H1 (cell line): ENCODE measurements around the gene SEC16A. TPM values are rescaled to one million over a fixed set of nuclear protein-coding genes. Genes with fewer than 3 reads are reported as not detected.

Experiments
- CTCF ChIA-PET: fragments of 300-600 bp; sonication (Branson Sonifier 250); formaldehyde crosslinking; loops from one replicate; lab custom pipeline; 2021; ENCODE audit not compliant: partially characterized antibody; lab: Charles Lee
- POLR2A ChIA-PET: fragments of 300-600 bp; sonication (Branson Sonifier 250); formaldehyde crosslinking; loops from one replicate; lab custom pipeline; 2021; ENCODE audit warnings: inconsistent platforms; ENCODE audit not compliant: partially characterized antibody; lab: Charles Lee
- DNase-seq, 2 experiments: peaks; one replicate each; pipeline versions ENCODE4 v3.0.0 to v3.0.0-alpha.2; 2010 to 2022; ENCODE audit warnings: low spot score in 2 of 2, low read depth in 1 of 2, mixed read lengths in 1 of 2
- FAIRE-seq: peaks from 2 replicates; lab custom pipeline; 2011; peaks lifted over from hg19 to GRCh38; lab: Jason Lieb, UNC
- H2AFZ ChIP-seq: 2 replicates; pipeline ENCODE4 v1.8.1; 2012; ENCODE audit warnings: low read length, inconsistent platforms
- H2AK5ac ChIP-seq: 2 replicates; pipeline ENCODE4 v1.6.1; 2013; ENCODE audit warnings: low read depth, low read length
- H2BK120ac ChIP-seq: replicated peaks from 2 replicates; pipeline ENCODE3; 2013; ENCODE audit warnings: low read depth, low read length, inconsistent platforms
- H2BK12ac ChIP-seq: 2 replicates; pipeline ENCODE4 v1.6.1; 2013; ENCODE audit warnings: low read depth, low read length
- H2BK15ac ChIP-seq: 2 replicates; pipeline ENCODE4 v1.6.1; 2013; ENCODE audit warnings: low read length
- H2BK20ac ChIP-seq: 2 replicates; pipeline ENCODE4 v1.6.1; 2013; ENCODE audit warnings: low read length
- H2BK5ac ChIP-seq: 2 replicates; pipeline ENCODE4 v1.6.1; 2013; ENCODE audit warnings: low read depth, low read length
- H3K14ac ChIP-seq: 2 replicates; pipeline ENCODE4 v1.6.1; 2013; ENCODE audit warnings: inconsistent platforms; ENCODE audit not compliant: insufficient read length
- H3K18ac ChIP-seq: 2 replicates; pipeline ENCODE4 v1.6.1; 2013; ENCODE audit warnings: low read length; ENCODE audit errors: extremely low read depth
- H3K23ac ChIP-seq: 2 replicates; pipeline ENCODE4 v1.6.1; 2013; ENCODE audit warnings: inconsistent platforms; ENCODE audit not compliant: insufficient read length
- H3K23me2 ChIP-seq: 2 replicates; pipeline ENCODE4 v1.6.1; 2013; ENCODE audit warnings: low read depth, low read length
- H3K27ac ChIP-seq: 2 replicates; pipeline ENCODE4 v1.6.1; 2011; ENCODE audit warnings: low read depth, low read length, inconsistent platforms
- H3K27me3 ChIP-seq, 4 experiments: replicated peaks in 1 of 4; 1 replicate in 1 of 4; 2 replicates in 3 of 4; pipeline versions ENCODE4 v1.6.1 to v1.8.1; 2011 to 2013; ENCODE audit warnings: low read length in 3 of 4, mild to moderate bottlenecking in 3 of 4, inconsistent platforms in 2 of 4, mixed read lengths in 2 of 4, moderate library complexity in 1 of 4; ENCODE audit not compliant: control insufficient read depth in 3 of 4, insufficient read depth in 3 of 4; ENCODE audit errors: extremely low read depth in 1 of 4
- H3K36me3 ChIP-seq, 4 experiments: 2 replicates each; pipeline versions ENCODE4 v1.6.1 to v1.8.1; 2011 to 2013; ENCODE audit warnings: mild to moderate bottlenecking in 4 of 4, low read length in 3 of 4, moderate library complexity in 2 of 4, control low read depth in 1 of 4, inconsistent platforms in 1 of 4; ENCODE audit not compliant: insufficient read depth in 4 of 4, control insufficient read depth in 2 of 4
- H3K4ac ChIP-seq: replicated peaks from 2 replicates; pipeline ENCODE3; 2013; ENCODE audit warnings: low read length, low read depth, mixed read lengths, inconsistent platforms; ENCODE audit not compliant: insufficient read length
- H3K4me1 ChIP-seq, 4 experiments: replicated peaks in 1 of 4; 1 replicate in 1 of 4; 2 replicates in 3 of 4; pipeline versions ENCODE4 v1.6.1 to v1.8.1; 2011 to 2013; ENCODE audit warnings: low read length in 3 of 4, inconsistent platforms in 2 of 4, mixed read lengths in 1 of 4; ENCODE audit not compliant: insufficient read depth in 4 of 4, control insufficient read depth in 3 of 4
- H3K4me2 ChIP-seq, 2 experiments: 2 replicates each; pipeline versions ENCODE4 v1.6.1 to v1.8.1; 2011 to 2013; ENCODE audit warnings: low read depth in 2 of 2, low read length in 2 of 2, control low read depth in 1 of 2, inconsistent platforms in 1 of 2, mild to moderate bottlenecking in 1 of 2; ENCODE audit not compliant: insufficient read depth in 1 of 2
- H3K4me3 ChIP-seq, 4 experiments: fragments of 200-600, 300-600 bp in 1 of 4; sonication (generic), shearing (Covaris generic), sonication (Bioruptor Twin) in 1 of 4; 2 replicates each; pipeline versions ENCODE4 v1.5.1 to v1.8.1; 2011 to 2016; ENCODE audit warnings: low read length in 4 of 4, low read depth in 3 of 4, control low read depth in 2 of 4, inconsistent platforms in 2 of 4, mild to moderate bottlenecking in 2 of 4, mixed read lengths in 1 of 4, moderate library complexity in 1 of 4; ENCODE audit not compliant: insufficient read depth in 2 of 4; ENCODE audit errors: extremely low read depth in 1 of 4
- H3K56ac ChIP-seq: replicated peaks from 2 replicates; pipeline ENCODE3; 2013; ENCODE audit warnings: low read depth, mild to moderate bottlenecking, mixed read lengths, low read length, inconsistent platforms; ENCODE audit not compliant: insufficient read length
- H3K79me1 ChIP-seq: 2 replicates; pipeline ENCODE4 v1.6.1; 2013; ENCODE audit warnings: low read depth, low read length, control low read depth
- H3K79me2 ChIP-seq, 2 experiments: 2 replicates each; pipeline versions ENCODE4 v1.6.1 to v1.8.1; 2012 to 2013; ENCODE audit warnings: low read length in 2 of 2, mild to moderate bottlenecking in 2 of 2, inconsistent platforms in 1 of 2; ENCODE audit not compliant: insufficient read depth in 2 of 2, control insufficient read depth in 1 of 2
- H3K9ac ChIP-seq, 4 experiments: replicated peaks in 1 of 4; 1 replicate in 1 of 4; 2 replicates in 3 of 4; pipeline versions ENCODE4 v1.6.1 to v1.8.1; 2011 to 2013; ENCODE audit warnings: low read depth in 3 of 4, low read length in 3 of 4, control low read depth in 2 of 4, mild to moderate bottlenecking in 2 of 4, moderate library complexity in 2 of 4, inconsistent platforms in 1 of 4; ENCODE audit errors: extremely low read depth in 1 of 4
- H3K9me3 ChIP-seq, 2 experiments: 2 replicates each; pipeline versions ENCODE4 v1.6.1 to v1.8.1; 2012 to 2013; ENCODE audit warnings: mild to moderate bottlenecking in 2 of 2, moderate library complexity in 2 of 2, control low read depth in 1 of 2, inconsistent platforms in 1 of 2, low read depth in 1 of 2, low read length in 1 of 2, mixed read lengths in 1 of 2; ENCODE audit not compliant: insufficient read depth in 2 of 2
- H4K20me1 ChIP-seq, 2 experiments: replicated peaks in 1 of 2; 2 replicates each; pipeline versions ENCODE3 to v1.8.1; 2011 to 2013; ENCODE audit warnings: inconsistent platforms in 2 of 2, low read length in 2 of 2, mild to moderate bottlenecking in 1 of 2; ENCODE audit not compliant: insufficient read depth in 2 of 2, control insufficient read depth in 1 of 2
- H4K5ac ChIP-seq: 2 replicates; pipeline ENCODE4 v1.6.1; 2013; ENCODE audit warnings: low read length, low read depth, mixed read lengths, inconsistent platforms; ENCODE audit not compliant: insufficient read length
- H4K8ac ChIP-seq: 2 replicates; pipeline ENCODE4 v1.8.0; 2013; ENCODE audit warnings: mild to moderate bottlenecking, moderate library complexity, low read length, inconsistent platforms; ENCODE audit not compliant: insufficient read depth; ENCODE audit errors: extremely low read depth
- H4K91ac ChIP-seq: replicated peaks from 2 replicates; pipeline ENCODE3; 2013; ENCODE audit warnings: low read length, mixed read lengths, inconsistent platforms; ENCODE audit not compliant: insufficient read length
- BCL11A ChIP-seq, 2 experiments: IDR thresholded peaks; one replicate each; pipeline ENCODE4 v1.6.1; 2011; ENCODE audit warnings: low read depth in 2 of 2, low read length in 2 of 2, mild to moderate bottlenecking in 2 of 2
- CTBP2 ChIP-seq: IDR thresholded peaks from 2 replicates; pipeline ENCODE4 v1.7.0; 2011; ENCODE audit warnings: borderline replicate concordance, mild to moderate bottlenecking, moderate library complexity, mixed read lengths, low read length; ENCODE audit not compliant: insufficient read depth, insufficient read length
- E2F6 ChIP-seq: IDR thresholded peaks from 2 replicates; pipeline ENCODE4 v1.6.1; 2012; ENCODE audit warnings: inconsistent platforms
- EGR1 ChIP-seq: IDR thresholded peaks from 2 replicates; pipeline ENCODE4 v1.6.1; 2011; ENCODE audit warnings: low read depth, low read length, borderline replicate concordance
- JUN ChIP-seq: IDR thresholded peaks from 2 replicates; pipeline ENCODE4 v1.6.1; 2011; ENCODE audit warnings: low read depth, mild to moderate bottlenecking, improper control_type of control experiment, low read length
- KDM1A ChIP-seq: fragments of 200-600, 300-600 bp; sonication (generic); IDR thresholded peaks from 2 replicates; pipeline ENCODE4 v1.7.1; 2016; ENCODE audit warnings: mild to moderate bottlenecking, low read length, borderline replicate concordance
- KDM5A ChIP-seq: fragments of 200-600 bp; IDR thresholded peaks from 2 replicates; pipeline ENCODE4 v1.7.1; 2012; ENCODE audit warnings: mild to moderate bottlenecking, low read length, inconsistent platforms, mixed read lengths
- POLR2AphosphoS5 ChIP-seq: IDR thresholded peaks from 2 replicates; pipeline ENCODE4 v1.6.1; 2011; ENCODE audit warnings: low read depth, low read length
- RNF2 ChIP-seq: fragments of 200-900, 300-1000 bp; sonication (generic); IDR thresholded peaks from 2 replicates; pipeline ENCODE4 v1.7.1; 2016; ENCODE audit warnings: borderline replicate concordance, low read depth, mild to moderate bottlenecking, antibody characterized with exemption, low read length; ENCODE audit not compliant: poor library complexity, severe bottlenecking; ENCODE audit errors: missing control alignments
- SIX5 ChIP-seq: IDR thresholded peaks from 2 replicates; pipeline ENCODE4 v1.6.1; 2011; ENCODE audit warnings: mild to moderate bottlenecking, low read depth, low read length
- SP2 ChIP-seq: IDR thresholded peaks from 2 replicates; pipeline ENCODE4 v1.6.1; 2012; ENCODE audit warnings: mild to moderate bottlenecking, low read length, inconsistent platforms
- TBP ChIP-seq: IDR thresholded peaks from 2 replicates; pipeline ENCODE4 v1.6.1; 2011; ENCODE audit warnings: low read depth, low read length, improper control_type of control experiment
- WGBS, 2 experiments: shearing (Covaris generic) in 1 of 2; methylation state at CpG; one replicate each; pipeline versions ENCODE4 v1.1.6 to v1.1.7; 2013 to 2015; ENCODE audit warnings: low lambda C conversion rate in 2 of 2, mixed read lengths in 2 of 2, inconsistent platforms in 1 of 2, low coverage in 1 of 2, missing lambda C conversion rate in 1 of 2; ENCODE audit not compliant: insufficient replicate concordance in 2 of 2, insufficient coverage in 1 of 2, insufficient read length in 1 of 2; ENCODE audit errors: extremely low coverage in 1 of 2, missing lambda C conversion rate in 1 of 2; 5-methylcytosine and 5-hydroxymethylcytosine counted together
- polyA plus RNA-seq, 7 experiments: library from polyadenylated mRNA; depleted of rRNA in 3 of 7; stranded (reverse) in 5 of 7; unstranded in 2 of 7; fragments of >200 nt in 5 of 7; fragments of 200-250 nt in 2 of 7; gene quantifications; 1 replicate in 5 of 7; 2 replicates in 1 of 7; 4 replicates in 1 of 7; pipeline versions ENCODE4 v1.2.1 to v1.2.3, GENCODE V29; 2011 to 2013; ENCODE audit warnings: missing spikeins in 2 of 7, mixed read lengths in 2 of 7
- total RNA-seq: library from RNA; stranded (reverse); fragmentation: NEBNext Ultra II Directional; extraction: Animal tissue kit (Norgen Biotek cat#: 25700); gene quantifications from 2 replicates; pipeline ENCODE4 v1.2.1, GENCODE V29; 2021

SEC16A gene
- total and polyA plus RNA-seq, 2 of the 8 experiments (the other 6 are each of a cell fraction or from before 2014, with no cell fraction given) = 21.6 to 49.0 TPM

DNA sequence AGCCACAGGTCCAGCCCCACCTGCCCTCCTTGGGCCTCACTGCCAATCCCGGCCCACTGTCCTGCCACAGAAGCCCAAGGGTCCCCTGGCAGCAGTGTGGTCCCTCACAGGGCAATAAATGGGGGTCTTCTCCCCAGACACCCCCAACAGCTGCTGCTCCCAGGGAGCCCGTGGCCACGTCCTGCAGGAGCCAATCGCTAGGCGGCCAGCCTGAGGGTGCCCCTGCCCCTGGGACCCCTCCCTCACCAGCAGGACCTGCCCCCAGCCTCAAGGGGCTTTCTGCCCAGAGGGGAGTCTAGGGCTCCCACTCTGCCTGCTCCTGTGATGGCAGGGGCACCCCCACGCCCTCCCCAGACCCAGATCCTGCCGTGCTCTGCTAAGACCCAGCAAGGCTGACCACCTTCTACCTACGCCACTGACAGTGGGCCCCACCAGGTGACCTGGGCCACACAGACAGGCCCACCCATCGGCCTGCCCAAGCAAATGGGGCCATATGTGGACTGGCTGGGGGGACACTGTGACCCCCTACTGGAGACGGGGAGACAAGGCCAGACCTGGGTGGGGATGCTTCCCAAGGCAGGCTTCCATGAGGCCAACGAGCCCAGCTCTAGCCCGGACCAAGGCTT, 46.0 kb upstream of the SEC16A start:
- no peak overlapping the region for H2BK5ac ChIP-seq
- no peak overlapping the region for H2BK20ac ChIP-seq
- peaks cover 12 to 36% of the 10 kb centered on the region in 2 experiments for H4K20me1 ChIP-seq
- H4K8ac ChIP-seq = no peak overlapping the region; the same call in 1 of the 2 replicates
- H3K9me3 ChIP-seq = peaks cover 0 to 6% of the 10 kb centered on the region in 2 experiments; a peak in 2 of 4 replicates
- FAIRE-seq (no peak), DNase-seq (no peak)
- CTCF ChIA-PET = interaction anchor here (0.9 to 6.9 kb wide), 10 partner anchors 11 to 144 kb away, joined by 3 to 53 read pairs (median 6); no protein-coding TSS in a partner anchor
- H3K36me3 ChIP-seq = peaks cover 0 to 2% (median 0%) of the 10 kb centered on the region in 4 experiments; a peak in 1 of 8 replicates
- H3K18ac ChIP-seq = no peak overlapping the region
- H2AK5ac ChIP-seq = no peak overlapping the region
- no peak overlapping the region for H2BK120ac ChIP-seq
- no peaks in the 10 kb centered on the region for H3K23me2 ChIP-seq
- H4K5ac ChIP-seq = no peak overlapping the region
- H3K9ac ChIP-seq = no peak overlapping the region
- peaks cover 17% of the 10 kb centered on the region for H3K79me1 ChIP-seq
- no peak overlapping the region for H2BK15ac ChIP-seq
- no peak overlapping the region for H3K4me2 ChIP-seq
- H3K27ac ChIP-seq = 0 out of 2 replicates have a peak overlapping the region, but pooled peaks have one; percentile 15
- 92% methylated on average over 12 of the region's 12 CpGs; no CpG with 5 or more reads in 1 of the 2 experiments for WGBS, 2 experiments
- H3K4me3 ChIP-seq = no peak overlapping the region
- H3K27me3 ChIP-seq = no peaks in the 10 kb centered on the region
- peaks cover 0 to 83% of the 10 kb centered on the region in 2 experiments; a peak in 3 of 4 replicates for H3K79me2 ChIP-seq
- no peak overlapping the region for H2BK12ac ChIP-seq
- H3K14ac ChIP-seq = no peak overlapping the region
- peak overlapping the region; percentile 69 for H3K4ac ChIP-seq
- POLR2A ChIA-PET = interaction anchor here (1.0 to 1.6 kb wide), 3 partner anchors 9 to 78 kb away, joined by 3 to 4 read pairs (median 3); no protein-coding TSS in a partner anchor
- H4K91ac ChIP-seq = no peak overlapping the region
- no peak overlapping the region for H3K23ac ChIP-seq
- no peak overlapping the region for H3K56ac ChIP-seq
- H3K4me1 ChIP-seq = peaks cover 0 to 24% (median 14%) of the 10 kb centered on the region in 4 experiments; a peak in 5 of 7 replicates
- no peak overlapping the region for H2AFZ ChIP-seq
- no peak for TF ChIP-seq KDM1A
- no peak for TF ChIP-seq TBP
- TF ChIP-seq RNF2 = no peak
- no peak for TF ChIP-seq KDM5A
- no peak for TF ChIP-seq SIX5
- no peak for TF ChIP-seq POLR2AphosphoS5
- no peak for TF ChIP-seq E2F6
- TF ChIP-seq CTBP2 = no peak
- no peak for TF ChIP-seq SP2
- TF ChIP-seq JUN = no peak
- no peak for TF ChIP-seq EGR1
- TF ChIP-seq BCL11A (IDR thresholded peaks at IDR 0.05; ENCODE audit: low read depth in 2 of 2, low read length in 2 of 2) = no peak
